ENCODE data around the gene BSND. TPM values are rescaled to one million over a fixed set of nuclear protein-coding genes. Genes with fewer than 3 reads are reported as not detected.
A peak's percentile ranks its signal among the peaks of the same experiment; 100 is the strongest.

The BSND gene
- total RNA-seq, 4 donors from 2014 or later = not detected

GRCh38 chr1:55038974-55039341 is 40.2 kb downstream of the BSND start:
- WGBS, 2 donors = 33 to 37% methylated on average over 9 of the region's 9 CpGs
- Histone ChIP-seq H3K4me3 (peak overlapping the region in 1 of 4 donors; percentile 46), H3K27ac (no peak overlapping the region), H3K9me3 (no peaks in the 10 kb centered on the region), H3K4me1 (peaks cover 0 to 17% (median 0%) of the 10 kb centered on the region in 4 donors), H3K36me3 (no peaks in the 10 kb centered on the region), H3K27me3 (peaks cover 0 to 67% of the 10 kb centered on the region in 2 donors)
- DNase-seq (ENCODE audit: low spot score in 2 of 2) = no peak
- no peak for TF ChIP-seq EP300 (IDR thresholded peaks at IDR 0.05)
- TF ChIP-seq CTCF (IDR thresholded peaks at IDR 0.05) = no peak
- no peak for TF ChIP-seq POLR2A (IDR thresholded peaks at IDR 0.05)

GRCh38 chr1:55039342-55040082 is 40.8 kb downstream of the BSND start, which contains the start of gene PCSK9:
Gene PCSK9, plus strand, starts transcription at chr1:55039548. Its CDS starts 290 bp downstream, at chr1:55039838.
- H3K36me3 ChIP-seq = no peaks in the 10 kb centered on the region
- peaks cover 0 to 17% (median 0%) of the 10 kb centered on the region in 4 donors for H3K4me1 ChIP-seq
- 3 to 4% methylated on average over 18 of the region's 67 CpGs for WGBS, 2 donors
- no peak for DNase-seq (ENCODE audit: low spot score in 2 of 2)
- H3K9me3 ChIP-seq = no peaks in the 10 kb centered on the region
- TF ChIP-seq CTCF (IDR thresholded peaks at IDR 0.05) (no peak), EP300 (IDR thresholded peaks at IDR 0.05) (no peak), POLR2A (IDR thresholded peaks at IDR 0.05) (no peak)
- H3K4me3 ChIP-seq = peak within 1 kb of the TSS in 3 of 4 donors; percentile 2 to 46 (median 22)
- no peak within 1 kb of the TSS for H3K27ac ChIP-seq
- peaks cover 0 to 65% of the 10 kb centered on the region in 2 donors for H3K27me3 ChIP-seq

GRCh38 chr1:55040083-55040932 is 41.6 kb downstream of the BSND start:
- no peaks in the 10 kb centered on the region for H3K36me3 ChIP-seq
- TF ChIP-seq EP300 (IDR thresholded peaks at IDR 0.05) (no peak), POLR2A (IDR thresholded peaks at IDR 0.05) (no peak), CTCF (IDR thresholded peaks at IDR 0.05) (no peak)
- WGBS, 2 donors = 3 to 14% methylated on average over 27 to 38 of the region's 49 CpGs
- H3K27ac ChIP-seq = no peak overlapping the region
- H3K4me3 ChIP-seq = peak overlapping the region in 3 of 4 donors; percentile 2 to 46 (median 22)
- H3K4me1 ChIP-seq = peaks cover 0 to 17% (median 0%) of the 10 kb centered on the region in 4 donors
- no peaks in the 10 kb centered on the region for H3K9me3 ChIP-seq
- no peak for DNase-seq (ENCODE audit: low spot score in 2 of 2)
- H3K27me3 ChIP-seq = peaks cover 0 to 65% of the 10 kb centered on the region in 2 donors

GRCh38 chr1:55040933-55041494 is 42.3 kb downstream of the BSND start:
- no peak overlapping the region for H3K27ac ChIP-seq
- 42 to 43% methylated on average over 5 of the region's 5 CpGs for WGBS, 2 donors
- H3K4me3 ChIP-seq = no peak overlapping the region
- no peaks in the 10 kb centered on the region for H3K9me3 ChIP-seq
- H3K27me3 ChIP-seq = peaks cover 0 to 63% of the 10 kb centered on the region in 2 donors
- DNase-seq (ENCODE audit: low spot score in 2 of 2) = no peak
- peaks cover 0 to 17% (median 0%) of the 10 kb centered on the region in 4 donors for H3K4me1 ChIP-seq
- TF ChIP-seq EP300 (IDR thresholded peaks at IDR 0.05) = no peak
- no peak for TF ChIP-seq CTCF (IDR thresholded peaks at IDR 0.05)
- no peak for TF ChIP-seq POLR2A (IDR thresholded peaks at IDR 0.05)
- H3K36me3 ChIP-seq = no peaks in the 10 kb centered on the region
